PC-9 (cell line): Measurements from ENCODE around the gene TAC3. TPM values are rescaled to one million over a fixed set of nuclear protein-coding genes. Genes with fewer than 3 reads are reported as not detected.

ENCODE experiments used
- BruUV-seq: library from RNA; stranded (reverse); fragments of 400-500 nt; replicated peaks from 2 replicates; lab custom pipeline; 2021; lab: Mats Ljungman, UMichigan
- CTCF ChIA-PET: fragments of 300-600 bp; sonication (Branson Sonifier 250); formaldehyde crosslinking; loops from one replicate; lab custom pipeline; 2022; ENCODE audit warnings: antibody characterized with exemption; lab: Charles Lee
- POLR2A ChIA-PET: fragments of 300-600 bp; sonication (Branson Sonifier 250); formaldehyde crosslinking; loops from one replicate; lab custom pipeline; 2022; ENCODE audit warnings: antibody characterized with exemption; ENCODE audit not compliant: unreplicated experiment; lab: Charles Lee
- DNase-seq, 2 experiments: peaks; one replicate each; pipeline versions ENCODE4 v3.0.0 to v3.0.0-alpha.2; 2015 to 2022; ENCODE audit warnings: mixed read lengths in 1 of 2
- H2AFZ ChIP-seq: fragments of 200-600 bp; sonication (generic); 2 replicates; pipeline ENCODE4 v1.8.1; 2017; ENCODE audit warnings: antibody characterized with exemption
- H3F3A ChIP-seq: fragments of 200-600 bp; sonication (generic); 2 replicates; pipeline ENCODE4 v1.8.1; 2017; ENCODE audit warnings: antibody characterized with exemption, mild to moderate bottlenecking, low read depth; ENCODE audit not compliant: insufficient read depth
- H3K27ac ChIP-seq: fragments of 200-600 bp; sonication (generic); 2 replicates; pipeline ENCODE4 v1.6.1; 2016; ENCODE audit warnings: mixed run types
- H3K27me3 ChIP-seq: fragments of 200-600 bp; sonication (generic); 2 replicates; pipeline ENCODE4 v1.6.1; 2016; ENCODE audit warnings: low read depth, mixed run types; ENCODE audit not compliant: insufficient read depth
- H3K36me3 ChIP-seq: fragments of 200-600 bp; sonication (generic); 2 replicates; pipeline ENCODE4 v1.6.1; 2016; ENCODE audit warnings: low read depth, mixed run types
- H3K4me1 ChIP-seq: fragments of 200-600 bp; sonication (generic); replicated peaks from 2 replicates; pipeline ENCODE4 v1.6.1; 2016; ENCODE audit warnings: mixed run types; ENCODE audit not compliant: insufficient read depth
- H3K4me2 ChIP-seq: fragments of 200-600 bp; sonication (generic); 2 replicates; pipeline ENCODE4 v1.6.1; 2017; ENCODE audit warnings: mixed run types
- H3K4me3 ChIP-seq: fragments of 200-600 bp; sonication (generic); 2 replicates; pipeline ENCODE4 v1.6.1; 2016; ENCODE audit warnings: mixed run types
- H3K79me2 ChIP-seq: fragments of 200-600 bp; sonication (generic); 2 replicates; pipeline ENCODE4 v1.6.1; 2017; ENCODE audit warnings: low read depth, mixed run types
- H3K9me2 ChIP-seq: fragments of 200-600 bp; sonication (generic); 2 replicates; pipeline ENCODE4 v1.8.1; 2017; ENCODE audit warnings: mild to moderate bottlenecking; ENCODE audit not compliant: insufficient read depth
- H3K9me3 ChIP-seq: fragments of 200-600 bp; sonication (generic); 2 replicates; pipeline ENCODE4 v1.8.1; 2016; ENCODE audit warnings: low read depth; ENCODE audit not compliant: insufficient read depth
- H4K20me1 ChIP-seq: fragments of 200-600 bp; sonication (generic); 2 replicates; pipeline ENCODE4 v1.8.1; 2017; ENCODE audit not compliant: insufficient read depth
- CTCF ChIP-seq: fragments of 200-600 bp; sonication (generic); conservative IDR thresholded peaks from 2 replicates; pipeline ENCODE4 v1.6.1; 2017; ENCODE audit warnings: mixed run types, antibody characterized with exemption, mild to moderate bottlenecking, moderate library complexity
- EZH2 ChIP-seq: fragments of 200-600 bp; sonication (generic); IDR thresholded peaks from 2 replicates; pipeline ENCODE4 v1.8.0; 2017; ENCODE audit warnings: antibody characterized with exemption, low read depth
- intact Hi-C: fragments of 100-400 bp; cut with micrococcal nuclease; formaldehyde crosslinking; loops from one replicate; pipeline ENCODE4 v1.10.0; 2022; ENCODE audit not compliant: unreplicated experiment
- total RNA-seq: library from RNA; stranded (reverse); gene quantifications from 2 replicates; pipeline ENCODE4 v1.2.3, GENCODE V29; 2021

The TAC3 gene
- total RNA-seq, 1 experiment from 2014 or later = not detected

- CTCF ChIA-PET = interaction anchor here (0.5 kb wide), 1 partner anchor 16 kb away, joined by 3 read pairs; no protein-coding TSS in a partner anchor
- DNase-seq = no peak
- POLR2A ChIA-PET = no interaction called here
Observed at GRCh38 chr12:57051011-57051410, 34.7 kb upstream of the TAC3 start.

GRCh38 chr12:57049890-57050289 is 33.6 kb upstream of the TAC3 start, which contains the start of gene MYO1A:
MYO1A (minus strand) TSS chr12:57050129; CDS start chr12:57048323, 1,806 bp downstream.
- TF ChIP-seq EZH2 = no peak
- TF ChIP-seq CTCF = no peak
- H3K27me3 ChIP-seq = peaks cover 42% of the 10 kb centered on the region; the same call in 1 of the 2 replicates
- H3K4me1 ChIP-seq = no peaks in the 10 kb centered on the region
- no peaks in the 10 kb centered on the region for H3K9me3 ChIP-seq
- no peaks in the 10 kb centered on the region for H3K9me2 ChIP-seq
- H3K4me2 ChIP-seq = no peak within 1 kb of the TSS
- intact Hi-C loops = no loop called here
- H4K20me1 ChIP-seq = no peaks in the 10 kb centered on the region
- CTCF ChIA-PET = no interaction called here
- no peak within 1 kb of the TSS for H3K4me3 ChIP-seq
- BruUV-seq = no TSS peak
- no peak within 1 kb of the TSS for H3K27ac ChIP-seq
- peak in 1 of 2 experiments; percentile 5 for DNase-seq
- no peaks in the 10 kb centered on the region for H3F3A ChIP-seq
- no peaks in the 10 kb centered on the region for H3K36me3 ChIP-seq
- no peak within 1 kb of the TSS for H2AFZ ChIP-seq
- no peaks in the 10 kb centered on the region for H3K79me2 ChIP-seq
- POLR2A ChIA-PET = no interaction called here

More at GRCh38 chr12:57051011-57051410, 34.7 kb upstream of the TAC3 start:
- no peak for TF ChIP-seq EZH2
- no peak for TF ChIP-seq CTCF
- no peaks in the 10 kb centered on the region for H3K9me2 ChIP-seq
- H3F3A ChIP-seq = no peaks in the 10 kb centered on the region
- H3K27ac ChIP-seq = no peak overlapping the region
- peaks cover 30% of the 10 kb centered on the region; the same call in 1 of the 2 replicates for H3K27me3 ChIP-seq
- H3K79me2 ChIP-seq = no peaks in the 10 kb centered on the region
- H3K4me1 ChIP-seq = no peaks in the 10 kb centered on the region
- BruUV-seq = no TSS peak
- H2AFZ ChIP-seq = no peak overlapping the region
- no peaks in the 10 kb centered on the region for H3K36me3 ChIP-seq
- no peaks in the 10 kb centered on the region for H3K9me3 ChIP-seq
- no peak overlapping the region for H3K4me3 ChIP-seq
- no peaks in the 10 kb centered on the region for H4K20me1 ChIP-seq
- no peak overlapping the region for H3K4me2 ChIP-seq
- intact Hi-C loops = no loop called here

GRCh38 chr12:57049119-57049446 is 32.8 kb upstream of the TAC3 start:
- Histone ChIP-seq H3F3A (no peaks in the 10 kb centered on the region), H3K79me2 (no peaks in the 10 kb centered on the region), H3K9me3 (no peaks in the 10 kb centered on the region), H4K20me1 (no peaks in the 10 kb centered on the region), H3K4me1 (no peaks in the 10 kb centered on the region), H3K27me3 (peaks cover 49% of the 10 kb centered on the region; the same call in 1 of the 2 replicates), H3K4me2 (no peak overlapping the region), H2AFZ (no peak overlapping the region), H3K36me3 (no peaks in the 10 kb centered on the region), H3K9me2 (no peaks in the 10 kb centered on the region), H3K27ac (no peak overlapping the region), H3K4me3 (no peak overlapping the region)
- TF ChIP-seq CTCF (no peak), EZH2 (no peak)
- POLR2A ChIA-PET = no interaction called here
- CTCF ChIA-PET = no interaction called here
- no TSS peak for BruUV-seq
- DNase-seq = no peak
- intact Hi-C loops = no loop called here
